GM12892 (cell line): ENCODE data around the gene GPR153.

Source experiments
- POLR2A ChIP-seq: IDR thresholded peaks from 2 replicates; pipeline ENCODE4 v1.6.1; 2011; ENCODE audit warnings: low read depth, low read length, control low read depth
- POLR2AphosphoS5 ChIP-seq: IDR thresholded peaks from 2 replicates; pipeline ENCODE4 v1.6.1; 2011; ENCODE audit warnings: low read depth, low read length, control low read depth
- TAF1 ChIP-seq: IDR thresholded peaks from 2 replicates; pipeline ENCODE4 v1.6.1; 2011; ENCODE audit warnings: low read depth, mild to moderate bottlenecking, control low read depth, low read length, borderline replicate concordance

- TF ChIP-seq TAF1 = peak; percentile 97
- peak; percentile 93 for TF ChIP-seq POLR2AphosphoS5
- TF ChIP-seq POLR2A = peak; percentile 94
Measured at GRCh38 chr1:6199298-6200187, 61.4 kb downstream of the GPR153 start, which contains the start of gene RPL22.
